HS-5 (cell line): ENCODE measurements around the gene PPHLN1.
A peak's percentile ranks its signal among the peaks of the same experiment; 100 is the strongest.
"Not testable (repeated sequence)": the region's sequence is repeated elsewhere in the genome, so short reads cannot be mapped to it uniquely, and the experiment has no call there.

Experiments used
- DNase-seq: peaks from one replicate; pipeline ENCODE4 v3.0.0-alpha.2; 2012; ENCODE audit warnings: low read depth

Gene PPHLN1

GRCh38 chr12:42370013-42370412 is 44.0 kb downstream of the PPHLN1 start:
- no peak for DNase-seq

GRCh38 chr12:42372154-42372791 is 46.3 kb downstream of the PPHLN1 start:
- DNase-seq: peak; percentile 23

GRCh38 chr12:42373669-42374068 is 47.7 kb downstream of the PPHLN1 start:
- DNase-seq: no peak

- no peak for DNase-seq
Measured at GRCh38 chr12:42380733-42381132, 54.8 kb downstream of the PPHLN1 start.

- DNase-seq: no peak
Measured at GRCh38 chr12:42382013-42382696, 56.2 kb downstream of the PPHLN1 start.

- DNase-seq: no peak
Measured at GRCh38 chr12:42385326-42385841, 59.4 kb downstream of the PPHLN1 start.

- DNase-seq: no peak
Measured at GRCh38 chr12:42386308-42386707, 60.3 kb downstream of the PPHLN1 start.

GRCh38 chr12:42388086-42388485 is 62.1 kb downstream of the PPHLN1 start:
- DNase-seq: not testable (repeated sequence)

GRCh38 chr12:42394429-42394828 is 68.5 kb downstream of the PPHLN1 start:
- DNase-seq: no peak

GRCh38 chr12:42396473-42397259 is 70.7 kb downstream of the PPHLN1 start:
- DNase-seq: no peak

- DNase-seq: no peak
Measured at GRCh38 chr12:42402821-42403411, 76.9 kb downstream of the PPHLN1 start.

GRCh38 chr12:42407306-42407705 is 81.3 kb downstream of the PPHLN1 start:
- DNase-seq: no peak

GRCh38 chr12:42409471-42409870 is 83.5 kb downstream of the PPHLN1 start:
- no peak for DNase-seq

GRCh38 chr12:42410340-42410739 is 84.4 kb downstream of the PPHLN1 start:
- no peak for DNase-seq

GRCh38 chr12:42420395-42420794 is 94.4 kb downstream of the PPHLN1 start:
- no peak for DNase-seq

GRCh38 chr12:42421844-42422779 is 96.1 kb downstream of the PPHLN1 start:
- no peak for DNase-seq

GRCh38 chr12:42422785-42423184 is 96.8 kb downstream of the PPHLN1 start:
- no peak for DNase-seq

- peak; percentile 31 for DNase-seq
Measured at GRCh38 chr12:42426746-42427145, 100.8 kb downstream of the PPHLN1 start.

- no peak for DNase-seq
Measured at GRCh38 chr12:42428850-42429249, 102.9 kb downstream of the PPHLN1 start.

GRCh38 chr12:42432517-42433140 is 106.7 kb downstream of the PPHLN1 start:
- no peak for DNase-seq

- DNase-seq: no peak
Measured at GRCh38 chr12:42440608-42441007, 114.6 kb downstream of the PPHLN1 start.
